DMS153 (cell line): ENCODE results near the gene FGF7.
"Not testable (repeated sequence)": the region's sequence is repeated elsewhere in the genome, so short reads cannot be mapped to it uniquely, and the experiment has no call there.

Experiments
- DNase-seq: peaks from one replicate; lab custom pipeline; 2025; lab: John Stamatoyannopoulos, UW

The FGF7 gene

GRCh38 chr15:49439678-49440395 is 16.8 kb downstream of the FGF7 start:
- DNase-seq: no peak

- DNase-seq: no peak
These were observed 18.3 kb downstream of the FGF7 start for GRCh38 chr15:49441356-49441755.

- DNase-seq: no peak
These were observed 18.8 kb downstream of the FGF7 start for GRCh38 chr15:49441816-49442215.

- no peak for DNase-seq
These were observed 29.6 kb downstream of the FGF7 start for GRCh38 chr15:49452595-49452994.

DNA sequence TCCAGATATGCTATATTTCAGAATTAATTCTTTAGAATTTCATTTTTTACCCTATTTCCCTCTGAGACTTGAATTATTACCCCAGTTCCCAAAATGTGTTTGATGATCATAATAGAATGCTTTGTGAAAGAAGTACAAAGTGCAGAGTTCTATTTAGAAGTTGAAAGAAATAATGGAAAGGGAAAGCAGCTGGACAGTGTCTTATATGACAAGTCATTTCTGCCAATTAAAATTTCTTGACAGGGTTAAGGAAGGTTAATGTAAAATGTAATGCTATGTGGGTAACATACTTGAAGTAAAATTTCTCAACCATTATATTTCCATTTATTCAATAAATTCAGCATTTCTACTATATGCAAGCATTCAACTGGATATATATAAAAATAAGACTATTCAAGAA is 33.1 kb downstream of the FGF7 start:
- DNase-seq: no peak

- DNase-seq: no peak
These were observed 35.1 kb downstream of the FGF7 start for GRCh38 chr15:49458145-49458544.

DNA sequence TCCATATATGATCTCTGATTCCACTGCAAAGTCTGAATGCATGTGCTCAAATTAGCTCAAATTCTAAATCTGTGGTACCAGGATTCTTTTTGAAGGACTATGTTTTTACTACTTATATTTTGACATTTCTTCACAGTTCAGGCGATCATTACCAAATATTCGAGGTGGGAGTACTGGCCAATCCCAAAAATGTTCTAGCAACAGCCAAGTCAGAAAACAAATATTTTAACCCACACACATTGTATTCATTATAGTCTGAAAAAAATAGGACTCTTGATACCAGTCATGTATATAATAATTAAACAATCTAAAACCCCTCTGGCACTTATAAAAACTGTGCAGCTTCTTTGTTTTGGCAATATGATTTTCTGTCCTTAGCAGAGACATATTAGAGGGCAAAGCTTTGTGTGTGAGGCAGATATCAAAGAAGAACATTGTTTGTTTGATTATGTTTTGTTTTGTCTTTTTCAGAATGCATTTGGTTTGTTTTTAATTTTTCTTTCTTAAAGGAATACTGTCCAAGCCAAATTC is 37.4 kb downstream of the FGF7 start:
- DNase-seq: no peak

GRCh38 chr15:49462232-49462844 is 39.3 kb downstream of the FGF7 start:
- DNase-seq: no peak

- DNase-seq: no peak
These were observed 41.5 kb downstream of the FGF7 start for GRCh38 chr15:49464522-49464921.

DNA sequence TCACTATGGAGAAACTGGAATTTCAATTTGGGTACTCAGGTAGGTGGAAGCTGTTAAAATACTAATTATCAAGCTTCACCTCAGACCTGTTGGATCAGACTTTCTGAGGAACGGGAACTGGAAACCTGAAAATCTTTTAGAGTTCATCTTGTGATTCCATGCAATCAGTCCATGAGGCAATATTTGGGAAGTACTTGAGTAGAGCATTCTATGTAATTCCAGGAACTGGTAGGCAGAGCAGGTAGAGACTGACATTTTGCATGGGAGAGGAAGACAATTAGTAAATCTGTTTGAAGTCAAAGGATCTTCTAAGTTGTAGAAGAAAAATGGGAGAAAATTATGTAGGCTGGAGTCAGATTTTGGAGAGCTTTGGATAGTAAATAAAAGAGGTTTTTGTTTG is 43.1 kb downstream of the FGF7 start:
- no peak for DNase-seq

GRCh38 chr15:49467746-49468480 is 44.9 kb downstream of the FGF7 start:
- DNase-seq: no peak

DNA sequence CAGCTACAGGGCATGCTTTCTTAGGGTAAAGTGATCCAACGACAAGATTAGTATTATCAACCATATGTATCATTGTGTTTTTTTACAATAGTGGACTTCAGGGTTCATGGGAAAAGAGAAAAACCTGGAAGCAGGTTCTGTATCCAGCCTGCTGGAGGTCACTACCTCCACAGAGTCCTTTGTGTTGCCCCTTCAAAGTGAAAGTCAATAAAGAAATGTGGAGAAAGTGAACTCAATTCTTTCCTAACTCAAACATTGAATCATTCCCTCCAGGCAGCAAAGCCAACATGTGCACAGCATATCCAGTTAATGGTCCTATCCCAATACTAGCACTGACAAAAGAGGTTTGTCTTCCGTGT is 45.4 kb downstream of the FGF7 start:
- DNase-seq: no peak

DNA sequence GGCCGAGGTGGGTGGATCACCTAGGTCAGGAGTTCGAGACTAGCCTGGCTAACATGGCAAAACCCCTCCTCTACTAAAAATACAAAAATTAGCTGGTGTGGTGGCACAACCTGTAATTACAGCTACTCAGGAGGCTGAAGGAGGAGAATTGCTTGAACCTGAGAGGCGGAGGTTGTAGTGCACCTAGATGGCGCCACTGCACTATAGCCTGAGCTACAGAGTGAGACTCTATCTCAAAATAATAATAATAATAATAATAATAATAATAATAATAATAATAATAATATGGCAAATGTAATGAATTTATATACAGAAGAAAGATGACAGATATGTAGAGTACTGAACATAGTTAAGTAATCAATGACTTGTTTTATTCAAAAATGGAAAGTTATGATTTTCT is 48.2 kb downstream of the FGF7 start:
- not testable (repeated sequence) for DNase-seq

GRCh38 chr15:49471733-49472132 is 48.7 kb downstream of the FGF7 start:
- no peak for DNase-seq

DNA sequence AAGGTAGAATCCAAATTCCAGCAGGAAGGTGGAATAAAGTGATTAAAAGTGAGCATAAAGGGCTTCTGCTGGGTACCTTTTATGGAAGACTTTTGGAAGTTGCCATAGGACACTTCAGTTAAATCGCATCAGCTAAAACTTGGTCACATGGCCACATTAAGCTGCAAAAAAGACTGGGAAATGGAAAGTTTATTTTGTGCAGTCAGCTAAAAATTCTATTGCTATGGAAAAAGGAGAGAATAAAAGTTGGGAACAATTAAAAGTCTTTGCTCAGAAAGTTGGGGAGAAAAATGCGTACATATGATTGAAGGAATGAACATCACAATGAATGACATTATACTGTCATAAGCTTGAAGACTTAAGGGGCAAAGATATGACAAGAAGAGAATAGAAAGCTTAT is 49.3 kb downstream of the FGF7 start:
- DNase-seq: no peak

GRCh38 chr15:49473031-49473430 is 50.0 kb downstream of the FGF7 start:
- no peak for DNase-seq

DNA sequence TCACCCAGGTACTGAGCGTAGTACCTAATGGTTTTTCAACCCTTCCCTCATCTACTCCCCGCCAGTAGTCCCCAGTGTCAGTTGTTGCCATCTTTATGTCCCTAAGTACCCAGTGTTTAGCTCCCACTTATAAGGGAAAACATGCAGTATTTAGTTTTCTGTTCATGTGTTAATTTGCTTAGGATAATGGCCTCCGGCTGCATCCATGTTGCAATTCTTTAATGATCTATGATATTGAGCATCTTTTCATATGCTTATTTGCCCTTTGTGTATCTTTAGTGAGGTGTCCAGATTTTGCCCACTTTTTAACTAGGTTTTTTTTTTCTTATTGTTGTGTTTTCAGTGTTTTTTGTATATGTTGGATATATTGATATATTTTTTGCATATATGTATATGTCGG is 55.0 kb downstream of the FGF7 start:
- DNase-seq: not testable (repeated sequence)

DNA sequence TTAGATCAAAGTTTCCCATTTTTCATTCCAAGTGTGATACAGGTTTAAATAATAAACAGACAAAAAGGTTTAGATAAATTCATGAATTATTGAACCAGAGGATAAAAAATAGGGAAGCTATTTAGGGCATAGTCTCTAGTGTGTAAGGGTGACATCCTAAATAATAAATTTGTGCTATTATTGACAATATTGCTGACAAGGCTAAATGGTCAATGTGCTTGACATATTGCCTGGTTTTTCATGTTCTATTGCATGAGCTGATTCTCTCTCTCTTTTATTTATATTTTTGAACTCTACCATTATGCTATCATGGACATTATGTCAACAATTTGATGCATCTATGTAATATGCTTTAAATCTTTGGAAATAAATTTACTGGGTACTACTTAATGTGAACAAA is 55.9 kb downstream of the FGF7 start:
- DNase-seq: not testable (repeated sequence)

DNA sequence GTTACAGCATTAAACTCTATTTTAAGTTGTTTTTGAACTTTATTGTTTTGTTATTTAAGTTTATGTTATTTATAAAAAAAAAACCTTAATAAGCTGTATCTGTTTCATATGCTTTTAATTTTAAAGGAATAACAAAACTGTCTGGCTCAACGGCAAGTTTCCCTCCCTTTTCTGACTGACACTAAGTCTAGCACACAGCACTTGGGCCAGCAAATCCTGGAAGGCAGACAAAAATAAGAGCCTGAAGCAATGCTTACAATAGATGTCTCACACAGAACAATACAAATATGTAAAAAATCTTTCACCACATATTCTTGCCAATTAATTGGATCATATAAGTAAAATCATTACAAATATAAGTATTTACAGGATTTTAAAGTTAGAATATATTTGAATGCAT is 62.4 kb downstream of the FGF7 start:
- DNase-seq: not testable (repeated sequence)

DNA sequence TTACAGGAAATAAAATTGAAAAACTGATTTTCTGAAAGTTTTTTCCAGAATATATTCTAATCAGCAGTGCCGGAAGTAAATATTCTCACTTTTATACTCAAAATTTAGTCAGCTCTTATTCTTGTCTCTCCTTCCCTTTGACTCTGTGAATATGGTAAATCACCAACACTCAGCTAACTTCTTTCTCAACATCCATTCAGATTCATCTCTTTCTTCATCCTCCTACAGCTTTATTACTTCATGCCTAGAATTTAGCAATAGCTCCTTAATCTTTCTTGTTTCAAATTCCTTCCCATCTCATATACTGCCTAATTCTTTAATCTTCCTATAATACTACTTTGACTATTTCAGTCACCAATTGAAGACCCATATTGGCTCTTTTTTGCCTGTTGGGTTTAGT is 67.9 kb downstream of the FGF7 start:
- no peak for DNase-seq

DNA sequence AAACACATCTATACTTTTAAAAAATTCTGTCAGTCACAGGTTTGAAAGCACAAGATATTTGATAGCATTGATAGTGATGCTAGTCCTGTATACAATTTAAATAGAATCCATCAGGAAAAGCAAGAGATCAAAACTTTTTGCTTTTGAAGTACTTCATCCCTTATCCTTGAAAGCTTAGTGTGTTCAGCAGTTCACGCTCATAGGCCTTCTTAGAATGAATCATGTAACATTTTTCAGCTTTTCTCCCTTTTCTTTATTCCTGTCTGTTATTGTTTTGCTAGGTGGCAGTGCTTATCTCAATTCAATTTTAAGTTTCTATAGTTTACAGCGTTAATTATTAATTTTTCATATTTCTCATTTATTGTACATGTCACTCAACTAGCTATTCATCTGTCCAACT is 69.1 kb downstream of the FGF7 start:
- no peak for DNase-seq

- no peak for DNase-seq
These were observed 69.8 kb downstream of the FGF7 start for GRCh38 chr15:49492830-49493229.

DNA sequence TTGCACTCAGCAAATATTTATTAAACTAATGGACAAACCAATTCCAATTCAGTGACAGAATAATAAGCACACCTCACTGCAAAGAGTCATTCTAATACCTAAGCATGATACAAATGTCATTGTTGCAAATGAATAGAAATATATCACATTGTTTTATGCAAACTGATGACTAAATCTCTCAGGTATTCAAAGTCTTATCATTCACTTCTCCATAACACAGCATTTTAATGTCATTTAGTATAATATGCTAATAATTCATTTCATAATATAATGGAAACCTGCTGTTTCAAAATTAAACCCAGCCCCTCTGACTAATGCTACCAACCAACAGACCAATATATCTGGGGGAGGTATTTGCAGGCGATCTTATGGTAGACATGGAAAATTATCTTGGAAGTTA is 71.8 kb downstream of the FGF7 start:
- DNase-seq: no peak
